ENCODE results near the gene COBL.

GRCh38 chr7:51234139-51234538, 82.5 kb downstream of the COBL start:
- TF ChIP-seq FOXA1 (IDR thresholded peaks at IDR 0.05), result no peak
- TF ChIP-seq BHLHE40 (IDR thresholded peaks at IDR 0.05; ENCODE audit: borderline replicate concordance), result no peak
